22Rv1 (cell line): ENCODE data around the gene CFAP107.

ENCODE experiments used
- H3K27ac ChIP-seq: fragments of 450-650 bp; 2 replicates; pipeline ENCODE4 v1.5.1; 2017
- CTCF ChIP-seq: fragments of 450-650 bp; IDR thresholded peaks from 2 replicates; pipeline ENCODE4 v1.5.1; 2017; ENCODE audit warnings: mild to moderate bottlenecking
- ZFX ChIP-seq: fragments of 450-650 bp; IDR thresholded peaks from 2 replicates; pipeline ENCODE4 v1.6.1; 2017; ENCODE audit warnings: antibody characterized with exemption, borderline replicate concordance

Gene CFAP107

GRCh38 chr1:12741946-12742345 is 4.1 kb upstream of the CFAP107 start:
- H3K27ac ChIP-seq: no peak overlapping the region
- TF ChIP-seq CTCF (no peak), ZFX (no peak)

- no peak overlapping the region for H3K27ac ChIP-seq
- no peak for TF ChIP-seq ZFX
- TF ChIP-seq CTCF: no peak
These were observed 641 bp upstream of the CFAP107 start for GRCh38 chr1:12745126-12745991.

- TF ChIP-seq CTCF (no peak), ZFX (no peak)
- H3K27ac ChIP-seq: no peak overlapping the region
These were observed 2.9 kb downstream of the CFAP107 start for GRCh38 chr1:12748778-12749355.

- TF ChIP-seq CTCF: no peak
- TF ChIP-seq ZFX: no peak
- H3K27ac ChIP-seq: no peak overlapping the region
These were observed 8.7 kb downstream of the CFAP107 start for GRCh38 chr1:12754738-12755137.

GRCh38 chr1:12756273-12756672 is 10.3 kb downstream of the CFAP107 start:
- no peak overlapping the region for H3K27ac ChIP-seq

GRCh38 chr1:12756768-12757413 is 10.9 kb downstream of the CFAP107 start:
- TF ChIP-seq CTCF (no peak), ZFX (no peak)
- H3K27ac ChIP-seq: no peak overlapping the region

More at GRCh38 chr1:12756273-12756672, 10.3 kb downstream of the CFAP107 start:
- TF ChIP-seq ZFX (no peak), CTCF (no peak)
